Sigmoid colon (tissue), 3 donors: ENCODE data around the gene RPL19.

Experiments
- CTCF ChIP-seq, 4 experiments: fragments of 450-650 bp in 3 of 4; fragments of 200-600 bp in 1 of 4; IDR thresholded peaks; one replicate each; pipeline ENCODE4 v1.5.1; 2016 to 2019; ENCODE audit warnings: antibody characterized with exemption in 4 of 4, mild to moderate bottlenecking in 3 of 4, moderate library complexity in 2 of 4
- POLR2A ChIP-seq, 2 donors: fragments of 450-650 bp; IDR thresholded peaks; one replicate each; pipeline ENCODE4 v1.6.1; 2016; ENCODE audit warnings: antibody characterized with exemption in 2 of 2, mild to moderate bottlenecking in 2 of 2, moderate library complexity in 2 of 2

GRCh38 chr17:39175695-39176093, 24.4 kb upstream of the RPL19 start:
- TF ChIP-seq CTCF (IDR thresholded peaks at IDR 0.05) (no peak), POLR2A (IDR thresholded peaks at IDR 0.05) (no peak)
